ENCODE measurements around the gene PPFIA2. TPM values are rescaled to one million over a fixed set of nuclear protein-coding genes. Genes with fewer than 3 reads are reported as not detected.

PPFIA2 gene
- total RNA-seq, 4 donors from 2014 or later = 1.5 to 4.3 (median 2.5) TPM

DNA sequence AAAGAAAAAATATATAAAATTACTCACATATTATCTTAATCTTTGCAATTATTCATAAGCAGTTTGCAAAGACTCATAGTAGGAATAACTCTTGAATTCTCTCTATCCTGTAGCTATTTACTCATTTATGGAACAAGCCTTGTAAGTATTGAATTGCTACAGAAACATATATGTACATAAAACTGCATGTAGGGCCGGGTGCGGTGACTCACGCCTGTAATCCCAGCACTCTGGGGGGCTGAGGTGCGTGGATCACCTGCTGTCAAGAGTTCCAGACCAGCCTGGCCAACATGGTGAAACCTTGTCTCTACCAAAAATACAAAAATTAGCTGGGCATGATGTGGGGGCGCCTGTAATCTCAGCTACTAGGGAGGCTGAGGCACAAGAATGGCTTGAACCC, 286.2 kb downstream of the PPFIA2 start:
- TF ChIP-seq, protein P1, sequence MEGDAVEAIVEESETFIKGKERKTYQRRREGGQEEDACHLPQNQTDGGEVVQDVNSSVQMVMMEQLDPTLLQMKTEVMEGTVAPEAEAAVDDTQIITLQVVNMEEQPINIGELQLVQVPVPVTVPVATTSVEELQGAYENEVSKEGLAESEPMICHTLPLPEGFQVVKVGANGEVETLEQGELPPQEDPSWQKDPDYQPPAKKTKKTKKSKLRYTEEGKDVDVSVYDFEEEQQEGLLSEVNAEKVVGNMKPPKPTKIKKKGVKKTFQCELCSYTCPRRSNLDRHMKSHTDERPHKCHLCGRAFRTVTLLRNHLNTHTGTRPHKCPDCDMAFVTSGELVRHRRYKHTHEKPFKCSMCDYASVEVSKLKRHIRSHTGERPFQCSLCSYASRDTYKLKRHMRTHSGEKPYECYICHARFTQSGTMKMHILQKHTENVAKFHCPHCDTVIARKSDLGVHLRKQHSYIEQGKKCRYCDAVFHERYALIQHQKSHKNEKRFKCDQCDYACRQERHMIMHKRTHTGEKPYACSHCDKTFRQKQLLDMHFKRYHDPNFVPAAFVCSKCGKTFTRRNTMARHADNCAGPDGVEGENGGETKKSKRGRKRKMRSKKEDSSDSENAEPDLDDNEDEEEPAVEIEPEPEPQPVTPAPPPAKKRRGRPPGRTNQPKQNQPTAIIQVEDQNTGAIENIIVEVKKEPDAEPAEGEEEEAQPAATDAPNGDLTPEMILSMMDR (IDR thresholded peaks at IDR 0.05; ENCODE audit: low read depth) = no peak

GRCh38 chr12:81470923-81471322, 288.2 kb downstream of the PPFIA2 start:
- TF ChIP-seq, protein P1 (IDR thresholded peaks at IDR 0.05; ENCODE audit: low read depth) = no peak

GRCh38 chr12:81468206-81468605, 290.9 kb downstream of the PPFIA2 start:
- TF ChIP-seq, protein P1 (IDR thresholded peaks at IDR 0.05; ENCODE audit: low read depth) = no peak

GRCh38 chr12:81465876-81466275, 293.3 kb downstream of the PPFIA2 start:
- TF ChIP-seq, protein P1 (IDR thresholded peaks at IDR 0.05; ENCODE audit: low read depth) = no peak

DNA sequence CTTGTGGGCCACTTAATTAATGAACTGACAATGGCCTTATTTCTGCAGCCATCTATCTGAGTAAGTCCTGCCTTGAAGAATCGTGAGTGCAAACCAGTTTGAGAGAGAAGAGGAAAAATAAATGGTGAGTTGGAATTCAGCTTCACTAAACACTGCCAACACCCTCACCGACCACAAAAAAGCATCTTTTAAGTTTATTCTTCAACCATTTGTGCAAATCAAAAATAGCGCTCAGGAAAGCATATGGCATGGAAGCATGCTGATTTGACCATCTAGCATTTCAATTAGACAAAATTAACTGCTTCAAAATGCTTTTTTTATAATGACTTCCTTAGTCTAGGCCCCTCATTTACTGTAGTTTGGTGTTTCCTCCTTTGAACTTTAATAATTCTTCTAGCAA, 294.0 kb downstream of the PPFIA2 start:
- TF ChIP-seq, protein P1 (IDR thresholded peaks at IDR 0.05; ENCODE audit: low read depth) = no peak

DNA sequence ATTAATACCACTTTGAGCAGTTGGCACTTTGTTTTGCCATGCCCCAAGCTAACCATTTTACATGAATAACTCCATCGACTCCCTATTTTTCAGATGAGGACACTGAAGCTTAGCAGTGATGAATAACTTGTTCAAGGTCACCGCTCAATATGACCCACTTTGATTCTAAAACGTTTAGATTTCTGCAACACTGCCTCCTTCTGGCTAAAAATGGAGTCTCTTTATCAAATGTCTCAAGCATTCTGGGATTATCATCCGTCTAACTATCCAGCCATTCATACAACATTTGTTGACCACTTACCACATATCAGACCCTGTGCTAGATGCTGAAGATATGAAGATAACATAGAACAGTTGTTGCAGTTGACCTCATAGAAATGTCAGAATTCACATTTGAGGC, 298.0 kb downstream of the PPFIA2 start:
- TF ChIP-seq, protein P1 (IDR thresholded peaks at IDR 0.05; ENCODE audit: low read depth) = no peak

DNA sequence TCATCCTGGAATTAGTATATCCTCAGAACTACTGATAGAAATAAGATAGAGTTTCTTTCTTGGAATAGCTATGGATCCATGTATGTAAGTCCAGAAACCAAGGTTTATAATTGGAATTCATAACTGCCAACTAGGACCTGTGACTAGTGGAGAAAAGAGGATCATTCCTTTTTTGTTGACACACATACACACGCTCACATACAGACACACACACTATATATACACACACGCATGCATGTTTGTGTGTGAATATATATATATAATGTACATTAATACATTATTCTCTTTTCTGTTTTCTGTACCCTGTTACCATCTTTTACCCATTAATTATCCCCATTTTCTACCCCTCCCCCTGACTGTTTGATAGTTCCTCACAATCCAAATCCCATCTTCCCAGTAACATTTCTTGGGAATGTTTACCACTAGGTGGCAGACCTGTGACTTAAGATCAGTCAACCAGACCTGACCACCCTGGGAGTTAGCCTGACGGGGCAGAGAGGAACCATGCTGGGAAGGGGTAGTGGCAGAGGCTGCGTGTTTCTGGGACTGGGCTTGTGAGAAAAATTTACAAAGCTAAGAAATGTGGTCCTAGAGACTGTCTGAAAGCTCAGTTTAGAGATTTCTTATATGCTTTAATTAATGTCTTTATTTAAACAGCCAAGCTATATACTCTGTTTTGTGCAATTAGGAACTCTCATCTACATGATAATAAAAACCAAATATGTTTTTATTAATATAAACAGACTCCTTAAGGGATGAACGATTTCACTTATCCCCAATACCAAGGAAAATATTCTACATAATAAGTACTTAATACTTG, 308.0 kb downstream of the PPFIA2 start:
- TF ChIP-seq, protein P1 (IDR thresholded peaks at IDR 0.05; ENCODE audit: low read depth) = no peak

Measured in subcutaneous adipose tissue (tissue), 4 donors.